Neutrophil (primary cell): ENCODE data around the gene WBP1.
A peak's percentile ranks its signal among the peaks of the same experiment; 100 is the strongest.
"Not testable (repeated sequence)": the region's sequence is repeated elsewhere in the genome, so short reads cannot be mapped to it uniquely, and the experiment has no call there.

Experiments
- H3K27ac ChIP-seq: fragments of 200-600 bp; sonication (generic); 2 replicates; pipeline ENCODE4 v1.5.1; 2016; ENCODE audit warnings: mild to moderate bottlenecking, moderate library complexity
- H3K27me3 ChIP-seq: fragments of 200-600 bp; sonication (generic); 2 replicates; pipeline ENCODE4 v1.6.0; 2016; ENCODE audit warnings: mild to moderate bottlenecking
- H3K36me3 ChIP-seq: fragments of 200-600 bp; sonication (generic); 2 replicates; pipeline ENCODE4 v1.5.1; 2017
- H3K4me1 ChIP-seq, 2 experiments: fragments of 200-600 bp in 1 of 2; sonication (generic) in 1 of 2; 1 replicate in 1 of 2; 2 replicates in 1 of 2; pipeline versions ENCODE4 v1.5.1 to v1.6.1; 2013 to 2016; ENCODE audit warnings: low read depth in 1 of 2, low read length in 1 of 2, mild to moderate bottlenecking in 1 of 2, moderate library complexity in 1 of 2; ENCODE audit not compliant: control insufficient read depth in 1 of 2, insufficient read depth in 1 of 2
- H3K4me3 ChIP-seq, 2 experiments: fragments of 200-600 bp in 1 of 2; sonication (generic) in 1 of 2; 1 replicate in 1 of 2; 2 replicates in 1 of 2; pipeline ENCODE4 v1.5.1; 2013 to 2016; ENCODE audit warnings: low read depth in 1 of 2, low read length in 1 of 2, mild to moderate bottlenecking in 1 of 2, moderate library complexity in 1 of 2
- H3K9me3 ChIP-seq: fragments of 200-600 bp; sonication (generic); 2 replicates; pipeline ENCODE4 v1.5.1; 2016
- TF ChIP-seq, protein P1 (sequence below): fragments of 200-600 bp; sonication (generic); IDR thresholded peaks from 2 replicates; pipeline ENCODE4 v1.5.1; 2016; ENCODE audit warnings: antibody characterized with exemption

WBP1 gene

DNA sequence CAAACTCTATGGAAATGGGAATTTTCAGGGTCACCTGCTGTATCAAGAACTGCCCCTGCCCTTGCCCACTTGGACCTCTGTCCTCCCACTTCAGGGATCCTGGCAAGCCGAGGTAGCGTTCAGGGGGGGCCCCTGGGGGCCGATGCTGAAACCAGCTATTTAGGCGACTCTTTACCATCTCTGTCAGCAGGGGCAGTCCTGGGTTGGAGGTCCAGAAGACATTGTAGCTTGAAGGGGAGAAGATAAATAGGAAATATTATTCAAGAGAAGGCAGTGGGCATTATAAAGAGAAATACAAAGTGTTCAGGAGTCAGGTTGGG lies 4.5 kb downstream of the WBP1 start:
- Histone ChIP-seq H3K27ac (no peak overlapping the region), H3K36me3 (peaks cover 20% of the 10 kb centered on the region), H3K9me3 (no peaks in the 10 kb centered on the region), H3K27me3 (no peaks in the 10 kb centered on the region), H3K4me1 (peaks cover 23 to 29% of the 10 kb centered on the region in 2 experiments), H3K4me3 (no peak overlapping the region)
- TF ChIP-seq, protein P1, sequence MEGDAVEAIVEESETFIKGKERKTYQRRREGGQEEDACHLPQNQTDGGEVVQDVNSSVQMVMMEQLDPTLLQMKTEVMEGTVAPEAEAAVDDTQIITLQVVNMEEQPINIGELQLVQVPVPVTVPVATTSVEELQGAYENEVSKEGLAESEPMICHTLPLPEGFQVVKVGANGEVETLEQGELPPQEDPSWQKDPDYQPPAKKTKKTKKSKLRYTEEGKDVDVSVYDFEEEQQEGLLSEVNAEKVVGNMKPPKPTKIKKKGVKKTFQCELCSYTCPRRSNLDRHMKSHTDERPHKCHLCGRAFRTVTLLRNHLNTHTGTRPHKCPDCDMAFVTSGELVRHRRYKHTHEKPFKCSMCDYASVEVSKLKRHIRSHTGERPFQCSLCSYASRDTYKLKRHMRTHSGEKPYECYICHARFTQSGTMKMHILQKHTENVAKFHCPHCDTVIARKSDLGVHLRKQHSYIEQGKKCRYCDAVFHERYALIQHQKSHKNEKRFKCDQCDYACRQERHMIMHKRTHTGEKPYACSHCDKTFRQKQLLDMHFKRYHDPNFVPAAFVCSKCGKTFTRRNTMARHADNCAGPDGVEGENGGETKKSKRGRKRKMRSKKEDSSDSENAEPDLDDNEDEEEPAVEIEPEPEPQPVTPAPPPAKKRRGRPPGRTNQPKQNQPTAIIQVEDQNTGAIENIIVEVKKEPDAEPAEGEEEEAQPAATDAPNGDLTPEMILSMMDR: no peak

DNA sequence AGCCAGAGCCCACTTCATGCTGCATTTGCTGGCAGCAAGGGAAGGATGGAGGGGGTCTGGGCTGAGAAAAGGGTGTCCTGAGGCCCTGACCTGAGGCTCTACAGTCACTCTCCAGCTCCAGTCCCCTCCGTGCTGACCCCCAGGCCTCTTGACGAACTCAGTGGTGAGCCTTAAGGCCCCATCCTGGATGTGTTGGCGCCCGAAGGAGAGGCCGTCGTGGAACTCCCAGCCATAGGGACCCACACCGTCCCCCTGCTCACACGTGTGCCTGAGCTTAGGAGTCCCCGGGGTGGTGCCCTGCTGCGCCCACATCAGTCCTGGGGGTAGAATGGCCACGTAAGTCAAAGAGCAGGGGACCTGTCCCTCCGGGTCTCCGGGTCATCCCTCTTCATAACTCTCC lies 6.2 kb downstream of the WBP1 start:
- peaks cover 15 to 20% of the 10 kb centered on the region in 2 experiments for H3K4me1 ChIP-seq
- peaks cover 20% of the 10 kb centered on the region for H3K36me3 ChIP-seq
- peak overlapping the region; percentile 85 for H3K27ac ChIP-seq
- no peaks in the 10 kb centered on the region for H3K27me3 ChIP-seq
- H3K9me3 ChIP-seq: no peaks in the 10 kb centered on the region
- peak overlapping the region; percentile 86 to 88 for H3K4me3 ChIP-seq
- TF ChIP-seq, protein P1: no peak

GRCh38 chr2:74470742-74471141 lies 12.5 kb downstream of the WBP1 start:
- peaks cover 16% of the 10 kb centered on the region for H3K36me3 ChIP-seq
- not testable (repeated sequence) for H3K4me3 ChIP-seq, H3K9me3 ChIP-seq, H3K27me3 ChIP-seq, H3K27ac ChIP-seq
- H3K4me1 ChIP-seq: peaks cover 26 to 28% of the 10 kb centered on the region in 2 experiments

DNA sequence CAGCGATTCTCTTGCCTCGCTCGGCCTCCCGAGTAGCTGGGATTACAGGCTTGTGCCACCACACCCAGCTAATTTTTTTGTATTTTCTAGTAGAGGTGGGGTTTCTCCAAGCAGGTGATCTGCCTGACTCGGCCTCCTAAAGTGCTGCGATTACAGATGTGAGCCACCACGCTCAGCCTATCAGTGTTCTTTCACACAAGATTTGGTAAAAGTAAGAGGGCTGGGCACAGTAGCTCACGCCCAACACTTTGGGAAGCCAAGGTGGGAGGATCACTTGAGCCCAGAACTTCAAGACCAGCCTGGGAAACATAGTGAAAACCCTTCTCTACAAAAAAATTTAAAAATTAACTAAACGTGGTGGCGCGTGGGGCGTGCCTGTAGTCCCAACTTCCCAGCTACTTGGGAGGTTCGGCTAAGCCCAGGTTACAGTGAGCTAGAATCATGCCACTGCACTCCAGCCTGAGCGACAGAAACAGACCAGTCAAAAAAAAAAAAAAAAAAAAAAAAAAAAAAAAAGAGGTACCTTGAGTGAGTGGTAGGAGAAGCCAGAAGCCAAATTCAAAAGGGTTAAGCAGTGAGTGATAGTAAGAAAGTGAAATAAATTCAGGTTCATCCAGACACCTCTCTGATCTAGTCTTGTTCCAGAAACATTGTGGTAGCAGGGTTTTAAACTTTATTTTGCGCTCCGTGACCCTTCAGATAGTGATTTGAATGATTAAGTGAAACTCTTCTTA lies 13.3 kb downstream of the WBP1 start:
- peaks cover 22 to 23% of the 10 kb centered on the region in 2 experiments for H3K4me1 ChIP-seq
- H3K4me3 ChIP-seq: peak overlapping the region; percentile 85 to 90
- no peaks in the 10 kb centered on the region for H3K27me3 ChIP-seq
- TF ChIP-seq, protein P1: no peak
- H3K9me3 ChIP-seq: no peaks in the 10 kb centered on the region
- H3K36me3 ChIP-seq: peaks cover 22% of the 10 kb centered on the region
- peak overlapping the region; percentile 89 for H3K27ac ChIP-seq

- H3K4me3 ChIP-seq: peak within 1 kb of the TSS; percentile 85 to 90
- no peaks in the 10 kb centered on the region for H3K9me3 ChIP-seq
- peak within 1 kb of the TSS; percentile 89 for H3K27ac ChIP-seq
- peaks cover 25% of the 10 kb centered on the region for H3K36me3 ChIP-seq
- peaks cover 22 to 23% of the 10 kb centered on the region in 2 experiments for H3K4me1 ChIP-seq
- TF ChIP-seq, protein P1: peak; percentile 29
- H3K27me3 ChIP-seq: no peaks in the 10 kb centered on the region
These were observed 14.1 kb downstream of the WBP1 start, which contains the start of gene MRPL53 for GRCh38 chr2:74472086-74472944. TSS of gene MRPL53 (minus strand) at chr2:74472680. CDS start at chr2:74472660, 20 bp downstream.

DNA sequence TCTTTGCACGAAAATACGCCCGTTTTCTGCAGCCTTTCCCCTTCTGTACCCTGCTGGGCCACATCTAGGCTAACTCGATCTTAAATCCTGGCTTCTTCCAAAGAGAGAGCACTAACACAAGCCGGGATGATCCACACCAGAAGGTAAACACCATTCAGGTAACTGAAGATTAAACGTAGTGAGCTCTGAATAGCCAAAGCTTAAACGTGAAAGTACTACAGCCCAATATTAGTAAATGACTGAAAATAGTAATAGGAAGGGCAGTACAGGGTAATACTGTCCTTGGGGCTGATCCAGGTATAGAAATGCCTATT lies 14.7 kb downstream of the WBP1 start:
- Histone ChIP-seq H3K4me1 (peaks cover 22 to 23% of the 10 kb centered on the region in 2 experiments), H3K36me3 (peaks cover 25% of the 10 kb centered on the region), H3K27me3 (no peaks in the 10 kb centered on the region), H3K4me3 (peak overlapping the region; percentile 85 to 90), H3K9me3 (no peaks in the 10 kb centered on the region), H3K27ac (peak overlapping the region; percentile 89)
- TF ChIP-seq, protein P1: peak; percentile 2
